Stimulated activated CD4-positive, alpha-beta T cell treated with anti-CD3 and anti-CD28 coated beads, TNF-alpha, amount 100 ng/mL, for 4 hours (primary cell): Measurements from ENCODE around the gene IRF9.

Experiments
- DNase-seq, 3 experiments: peaks; one replicate each; pipeline ENCODE4 v3.0.0-alpha.2; 2020; ENCODE audit warnings: low read depth in 3 of 3

The IRF9 gene, protein sequence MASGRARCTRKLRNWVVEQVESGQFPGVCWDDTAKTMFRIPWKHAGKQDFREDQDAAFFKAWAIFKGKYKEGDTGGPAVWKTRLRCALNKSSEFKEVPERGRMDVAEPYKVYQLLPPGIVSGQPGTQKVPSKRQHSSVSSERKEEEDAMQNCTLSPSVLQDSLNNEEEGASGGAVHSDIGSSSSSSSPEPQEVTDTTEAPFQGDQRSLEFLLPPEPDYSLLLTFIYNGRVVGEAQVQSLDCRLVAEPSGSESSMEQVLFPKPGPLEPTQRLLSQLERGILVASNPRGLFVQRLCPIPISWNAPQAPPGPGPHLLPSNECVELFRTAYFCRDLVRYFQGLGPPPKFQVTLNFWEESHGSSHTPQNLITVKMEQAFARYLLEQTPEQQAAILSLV

DNA sequence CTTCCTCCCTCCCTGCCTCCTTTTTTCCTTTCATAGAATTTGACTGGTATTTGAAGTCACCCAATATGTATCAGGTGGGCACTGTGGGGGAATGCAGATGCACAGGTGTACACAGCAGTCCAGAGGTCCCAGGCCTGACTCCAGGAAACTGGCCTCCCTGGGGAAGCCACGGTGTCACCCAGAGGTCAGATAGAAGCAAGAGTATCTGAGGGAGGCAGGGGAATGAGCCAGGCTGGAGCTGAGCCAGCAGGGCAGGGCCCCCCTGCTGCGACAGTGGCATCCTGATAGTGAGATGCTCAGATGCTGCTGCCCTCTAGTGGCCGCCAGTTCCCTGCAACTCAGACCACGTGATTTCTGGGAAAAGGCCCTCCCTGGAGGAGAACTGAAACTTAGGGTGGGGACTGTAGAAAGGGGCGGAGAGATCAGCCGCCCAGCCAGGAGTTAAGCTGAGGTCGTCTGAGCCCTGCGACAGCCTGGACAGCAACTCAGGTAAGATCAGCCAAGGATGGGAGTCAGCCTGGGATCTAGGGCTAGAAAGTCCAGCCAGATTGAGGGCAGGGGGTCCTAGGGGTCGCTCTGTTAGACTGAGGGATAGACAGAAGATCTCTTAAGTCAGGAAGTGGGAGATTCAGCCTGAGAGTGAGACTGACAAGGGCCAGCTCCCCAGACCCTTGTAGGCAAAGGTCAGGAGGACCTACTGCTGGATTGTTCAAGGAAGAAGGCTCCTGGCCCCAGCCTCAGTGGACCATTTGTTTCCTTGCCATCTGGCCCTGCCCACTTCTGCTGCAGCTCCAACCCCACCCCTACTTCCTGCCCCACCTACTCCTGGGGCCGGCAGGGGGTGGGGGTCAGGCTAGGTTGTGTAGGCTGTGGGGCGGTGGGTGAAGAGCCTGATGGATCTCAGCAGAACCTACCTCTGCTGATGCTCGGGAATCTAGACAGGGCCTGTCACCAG, at the start of gene IRF9:
Gene IRF9, plus strand, starts transcription at position 416 of the 955 bp plus-strand sequence. CDS start 880 bp downstream, outside the sequence.
- DNase-seq: peak; percentile 95 to 99 (median 97)

DNA sequence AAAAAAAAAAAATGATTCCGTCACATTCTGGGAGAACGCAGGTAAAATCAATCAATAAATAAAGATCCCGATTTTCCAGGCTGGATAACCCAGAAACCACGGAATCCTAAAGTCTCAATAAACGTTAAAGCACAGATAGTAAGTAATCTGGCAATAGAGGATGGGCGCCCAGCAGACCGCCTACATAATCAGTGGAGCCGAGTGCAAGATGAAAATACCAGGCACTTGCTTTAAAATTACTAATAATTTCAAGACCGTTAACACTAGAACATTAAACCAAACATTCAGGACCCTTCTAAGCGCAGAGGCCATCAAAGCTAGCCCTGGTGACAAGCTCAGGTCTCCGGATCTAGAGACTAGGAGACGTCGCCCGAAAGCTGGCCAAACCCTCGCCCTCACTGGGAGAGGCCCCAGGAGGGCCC, 47.7 kb upstream of the IRF9 start:
- no peak for DNase-seq

DNA sequence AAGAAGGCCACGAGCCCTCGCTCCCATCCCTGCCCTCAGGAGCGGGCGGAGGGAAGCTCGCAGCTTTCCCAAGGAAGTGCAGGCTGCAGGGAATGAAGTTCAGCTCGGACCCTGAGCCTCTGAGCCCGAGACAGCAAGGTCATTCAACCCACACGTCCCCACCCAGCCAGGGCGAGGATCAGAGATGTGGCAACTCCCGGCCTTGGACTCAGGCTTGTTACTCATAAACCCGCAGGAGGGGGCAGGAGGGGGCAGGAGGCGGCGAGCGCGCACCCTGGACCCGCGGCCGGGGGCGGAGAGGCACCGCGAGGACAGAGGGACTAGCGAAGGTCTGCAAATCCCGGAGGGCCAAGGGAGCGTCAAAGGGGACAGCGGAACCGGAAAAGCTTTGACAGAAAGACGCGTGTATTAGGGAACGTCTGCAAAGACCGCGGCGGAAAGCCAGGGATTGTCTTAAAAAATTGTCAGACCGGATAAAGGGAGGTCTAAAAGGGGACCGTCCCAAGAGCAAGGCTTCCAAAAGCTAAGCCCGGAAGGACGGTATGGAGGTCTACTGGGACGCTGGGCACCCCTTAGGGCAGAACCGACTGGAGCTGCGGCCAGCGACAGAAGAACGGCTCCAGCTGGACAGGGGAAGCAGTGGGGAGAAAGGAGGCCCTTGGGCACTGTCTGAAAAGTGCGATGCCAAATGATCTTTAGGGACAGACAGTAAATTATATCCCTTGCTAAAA, 47.1 kb upstream of the IRF9 start:
- DNase-seq: peak; percentile 43 to 53 (median 50)

DNA sequence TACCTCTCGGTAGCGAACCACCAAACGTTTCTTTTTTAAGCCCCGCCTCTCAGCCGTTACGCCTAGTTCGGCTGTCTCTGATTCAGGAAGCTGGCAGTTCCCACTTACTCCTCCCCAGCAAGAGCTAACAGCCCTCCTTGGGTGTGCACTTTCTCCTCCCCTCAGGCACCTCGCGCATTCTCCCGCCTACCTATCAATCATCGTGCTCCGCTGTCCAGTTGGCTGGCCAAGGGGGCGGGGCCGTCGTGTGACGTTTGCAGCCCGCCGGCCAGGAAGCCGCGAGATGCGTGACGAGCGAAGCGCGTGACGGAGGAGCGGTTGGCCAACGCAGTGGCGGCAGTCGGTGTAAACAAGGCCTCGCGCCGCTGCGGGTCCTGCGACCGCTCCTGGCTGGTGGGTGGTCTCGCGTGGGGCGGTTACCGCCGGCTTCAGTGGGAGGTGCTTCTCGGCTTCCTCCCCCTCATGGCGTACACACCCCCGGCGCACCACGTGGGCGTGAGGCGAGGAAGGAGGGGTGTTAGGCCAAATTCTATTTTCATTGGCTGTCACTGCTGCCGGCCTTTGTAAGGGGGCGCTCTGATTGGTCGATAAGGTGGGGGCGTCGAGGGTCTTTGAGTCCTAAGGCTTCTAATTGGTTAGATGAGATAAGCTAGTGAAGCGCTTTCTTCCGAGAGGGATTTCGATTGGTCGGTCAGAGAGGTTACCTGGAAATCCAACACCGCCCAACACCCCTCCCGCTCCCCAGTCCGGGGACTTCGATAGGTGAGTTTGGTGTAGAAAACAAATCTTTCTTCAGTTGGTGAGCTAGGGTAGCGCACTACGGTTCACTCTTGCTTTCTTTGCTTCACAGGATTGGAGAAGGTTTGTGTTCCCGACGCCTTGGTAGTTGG, 46.3 kb upstream of the IRF9 start, which contains the start of the genes DCAF11 and NRL:
Gene DCAF11, plus strand, starts transcription at position 246 of the 890 bp plus-strand sequence. CDS start 818 bp downstream, outside the sequence.
Gene NRL, minus strand, starts transcription at position 418 of the 890 bp plus-strand sequence. CDS start 32,101 bp downstream, outside the sequence.
- DNase-seq: peak; percentile 97 to 99 (median 98)

DNA sequence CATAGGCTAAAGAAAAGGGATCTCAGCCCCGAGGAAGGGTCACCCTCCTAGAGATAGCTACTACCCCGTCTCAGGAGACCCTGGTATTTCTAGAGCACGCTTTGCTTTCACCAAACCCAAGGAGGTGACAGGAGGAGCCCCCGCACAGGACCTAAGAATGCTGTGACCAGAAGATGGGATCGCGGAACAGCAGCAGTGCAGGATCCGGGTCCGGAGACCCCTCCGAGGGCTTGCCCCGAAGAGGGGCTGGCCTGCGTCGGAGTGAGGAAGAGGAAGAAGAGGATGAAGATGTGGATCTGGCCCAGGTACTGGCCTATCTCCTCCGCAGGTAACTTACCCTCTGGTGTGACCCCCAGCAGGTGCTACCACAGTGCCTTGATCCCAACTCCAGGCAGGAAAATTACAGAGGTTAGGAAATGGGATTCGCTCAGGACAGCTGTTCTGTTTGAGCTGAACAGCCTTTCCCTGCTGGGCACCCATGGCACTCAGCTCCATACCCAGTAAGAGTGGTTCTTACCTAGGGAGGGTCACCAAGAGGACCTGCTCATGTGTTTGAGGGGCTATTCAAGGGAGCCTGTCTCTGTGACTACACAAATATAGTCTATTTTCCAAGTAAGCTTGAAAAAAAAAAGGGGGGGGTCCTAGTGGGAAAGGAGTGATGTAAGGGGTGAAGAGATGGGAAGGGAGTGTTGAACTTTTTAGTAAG, 45.5 kb upstream of the IRF9 start:
- no peak for DNase-seq

DNA sequence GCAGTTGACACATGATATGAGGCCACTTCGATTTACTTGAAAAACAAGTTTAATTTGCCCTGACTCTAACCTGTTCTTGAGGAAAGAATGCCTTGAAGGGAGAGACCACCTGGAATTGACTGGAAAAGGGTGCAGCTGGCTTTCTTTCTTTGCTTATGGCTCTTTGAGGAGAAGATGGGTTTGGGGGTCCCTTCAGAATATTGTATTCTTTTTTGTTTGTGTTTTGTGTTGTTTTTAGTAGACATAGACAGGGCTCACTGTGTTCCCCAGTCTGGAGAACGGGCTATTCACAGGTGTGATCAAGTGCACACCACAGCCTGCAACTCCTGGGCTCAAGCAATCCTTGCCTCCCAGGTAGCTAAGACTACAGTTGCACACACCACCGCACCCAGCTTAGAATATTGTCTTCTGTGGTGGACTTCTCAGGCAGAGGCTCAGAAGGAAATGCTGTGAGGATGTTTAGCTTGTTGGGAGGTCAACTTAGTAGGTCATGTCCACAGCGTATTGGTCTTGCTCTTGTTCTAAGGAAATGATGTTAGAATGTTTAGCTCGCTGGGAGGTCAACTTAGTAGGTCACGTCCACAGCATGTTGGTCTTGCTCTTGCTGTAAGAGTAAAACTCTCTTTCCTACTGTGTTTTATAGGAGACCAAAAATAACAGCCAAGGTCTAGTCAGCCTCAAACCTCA, 44.8 kb upstream of the IRF9 start:
- DNase-seq: no peak

DNA sequence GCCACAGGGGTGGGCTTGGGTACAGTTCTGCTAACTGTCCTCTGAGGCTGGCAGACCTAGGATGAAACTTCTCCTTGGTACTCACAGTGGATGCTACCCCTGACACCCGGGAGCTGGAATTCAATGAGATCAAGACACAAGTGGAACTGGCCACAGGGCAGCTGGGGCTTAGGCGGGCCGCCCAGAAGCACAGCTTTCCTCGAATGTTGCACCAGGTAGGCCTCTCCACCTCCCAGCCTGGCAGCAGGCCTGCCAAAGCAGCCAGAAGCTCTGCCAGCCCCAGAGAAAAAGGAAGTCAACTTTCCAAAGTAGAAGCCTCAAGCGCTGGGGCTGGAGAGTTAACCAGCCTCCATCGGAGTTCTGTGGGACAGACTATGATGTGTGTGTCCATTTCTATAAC, 43.9 kb upstream of the IRF9 start:
- no peak for DNase-seq

DNA sequence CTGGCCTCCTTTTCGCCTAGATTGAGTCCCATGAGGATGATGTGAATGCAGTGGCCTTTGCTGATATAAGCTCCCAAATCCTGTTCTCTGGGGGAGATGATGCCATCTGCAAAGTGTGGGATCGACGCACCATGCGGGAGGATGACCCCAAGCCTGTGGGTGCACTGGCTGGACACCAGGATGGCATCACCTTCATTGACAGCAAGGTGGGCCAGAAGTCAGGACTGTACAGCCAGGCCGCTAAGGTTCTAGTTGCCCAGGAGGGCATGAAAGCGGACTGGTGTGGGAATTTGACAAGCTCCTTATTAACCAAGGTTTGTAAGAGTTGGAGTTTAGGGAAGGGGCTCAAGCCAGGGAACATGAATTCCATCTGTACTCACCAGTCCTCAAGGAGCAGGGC, 41.4 kb upstream of the IRF9 start:
- no peak for DNase-seq

DNA sequence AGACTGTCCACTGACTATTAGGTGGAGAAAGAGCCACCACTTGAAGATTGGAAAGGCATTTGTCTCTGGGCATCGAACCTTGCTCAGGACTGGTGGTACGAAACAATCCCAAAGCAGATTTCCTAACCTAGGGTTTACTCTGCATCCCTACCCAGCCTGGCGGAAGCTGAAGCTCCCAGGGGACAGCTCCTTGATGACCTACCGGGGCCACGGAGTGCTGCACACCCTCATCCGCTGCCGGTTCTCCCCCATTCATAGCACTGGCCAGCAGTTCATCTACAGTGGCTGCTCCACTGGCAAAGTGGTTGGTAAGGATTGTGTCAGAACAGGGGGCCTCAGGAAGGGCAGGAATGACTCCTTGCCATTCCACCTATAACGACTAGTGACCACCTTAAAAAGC, 39.9 kb upstream of the IRF9 start:
- DNase-seq: no peak

DNA sequence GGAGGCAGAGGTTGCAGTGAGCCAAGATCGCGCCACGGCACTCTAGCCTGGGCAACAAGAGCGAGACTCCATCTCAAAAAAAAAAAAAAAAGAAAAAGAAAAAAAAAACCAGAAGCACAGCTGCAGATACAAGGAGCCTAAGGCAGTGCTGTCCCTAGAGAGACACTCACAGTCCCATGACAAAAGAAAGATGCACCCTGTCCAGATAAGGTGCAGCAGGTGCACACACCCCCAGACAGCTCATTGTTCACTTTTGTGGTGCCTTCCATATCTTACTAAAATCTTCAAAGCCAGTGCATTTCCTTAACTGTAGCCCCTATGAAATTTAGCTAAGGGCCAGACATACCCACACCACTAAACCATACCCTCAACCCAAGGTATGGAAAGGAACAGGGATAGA, 38.6 kb upstream of the IRF9 start:
- DNase-seq: no peak

DNA sequence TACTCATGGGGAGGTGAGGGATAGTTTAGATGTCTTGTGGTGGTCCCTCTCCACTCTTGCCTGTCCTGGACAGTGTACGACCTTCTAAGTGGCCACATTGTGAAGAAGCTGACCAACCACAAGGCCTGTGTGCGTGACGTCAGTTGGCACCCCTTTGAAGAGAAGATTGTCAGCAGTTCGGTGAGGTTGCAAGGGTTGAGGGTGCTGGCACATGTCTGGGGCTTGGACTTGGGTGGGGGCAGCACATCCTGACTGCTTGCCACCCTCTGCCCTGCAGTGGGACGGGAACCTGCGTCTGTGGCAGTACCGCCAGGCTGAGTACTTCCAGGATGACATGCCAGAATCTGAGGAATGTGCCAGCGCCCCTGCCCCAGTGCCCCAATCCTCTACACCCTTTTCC, 38.2 kb upstream of the IRF9 start:
- no peak for DNase-seq

DNA sequence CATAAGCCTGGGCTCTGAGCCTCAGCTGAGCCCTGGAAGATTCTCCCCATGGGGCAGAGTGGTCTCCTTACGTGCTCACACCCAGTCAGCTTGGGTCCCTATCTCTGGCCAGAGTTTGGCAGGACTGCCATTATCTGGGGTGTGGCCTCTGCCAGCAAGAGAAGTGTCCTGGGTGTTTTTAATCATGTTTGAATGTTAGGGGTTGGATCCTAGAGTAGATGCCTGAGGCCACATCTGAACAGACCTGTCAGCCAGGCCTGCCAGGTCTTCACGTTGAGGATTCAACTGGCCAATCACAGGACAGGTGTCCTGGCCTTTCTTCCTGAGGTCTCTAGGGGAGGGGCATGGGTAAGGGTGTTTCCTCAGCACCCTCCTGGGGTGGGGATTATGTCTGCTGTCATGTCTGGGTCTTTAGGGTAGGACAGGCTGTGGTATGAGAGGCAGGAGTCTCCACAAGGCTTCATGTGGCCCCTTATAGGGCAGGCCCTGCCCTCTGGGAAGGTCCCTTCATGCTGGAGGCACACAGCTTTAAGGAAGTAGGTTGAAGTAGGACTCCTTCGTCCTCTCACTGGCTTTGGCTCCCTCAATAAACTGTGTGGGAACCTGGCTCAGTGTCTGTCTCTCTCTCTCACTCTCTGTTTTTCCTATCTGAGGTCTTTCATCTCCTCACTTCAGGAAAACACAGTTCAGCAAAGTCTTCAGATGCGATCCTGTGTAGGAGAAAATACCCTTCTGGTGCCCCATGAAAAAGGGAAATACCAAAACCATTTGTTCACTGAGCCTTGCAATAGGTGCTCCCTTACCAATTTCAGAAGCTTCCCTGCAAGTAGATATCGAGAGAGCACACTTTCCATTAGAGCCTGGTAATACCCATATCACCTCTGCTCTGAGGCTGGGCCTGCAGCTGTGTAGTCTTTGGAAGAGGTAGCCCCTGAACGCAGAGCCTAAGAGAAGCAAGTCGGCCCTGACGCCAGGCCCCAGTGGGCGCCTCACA, 37.3 kb upstream of the IRF9 start:
- DNase-seq: no peak

DNA sequence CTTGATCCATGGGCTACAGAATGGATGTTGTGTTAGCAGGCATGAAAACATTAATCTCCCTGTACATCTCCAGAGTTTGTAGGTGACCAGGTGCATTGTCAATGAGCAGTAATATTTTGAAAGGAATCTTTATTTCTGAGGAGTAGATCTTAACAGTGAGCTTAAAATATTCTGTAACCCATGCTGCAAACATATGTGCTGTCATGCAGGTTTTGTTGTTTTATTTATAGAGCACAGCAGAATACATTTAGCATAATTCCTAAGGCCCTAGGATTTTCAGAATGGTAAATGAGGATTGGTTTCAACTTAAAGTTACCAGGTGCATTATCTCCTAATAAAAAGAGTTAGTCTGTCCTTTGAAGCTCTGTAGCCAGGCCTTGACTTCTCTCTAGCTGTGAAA, 34.1 kb upstream of the IRF9 start:
- DNase-seq: no peak

DNA sequence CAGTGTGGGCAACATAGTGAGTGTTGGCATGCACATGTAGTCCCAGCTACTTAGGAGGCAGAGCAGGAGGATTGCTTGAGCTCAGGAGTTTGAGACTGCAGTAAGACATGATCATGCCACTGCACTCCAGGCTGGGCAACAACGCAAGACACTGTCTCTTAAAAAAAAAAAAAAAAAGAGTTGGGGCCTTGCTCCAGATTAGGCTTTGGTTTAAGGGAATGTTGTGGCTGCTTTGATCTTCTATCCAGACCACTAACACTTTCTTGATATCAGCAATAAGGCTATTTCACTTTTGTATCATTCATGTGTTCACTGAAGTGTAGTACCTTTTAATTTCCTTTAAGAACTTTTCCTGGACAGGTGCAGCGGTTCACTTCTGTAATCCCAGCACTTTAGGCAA, 33.4 kb upstream of the IRF9 start:
- no peak for DNase-seq

DNA sequence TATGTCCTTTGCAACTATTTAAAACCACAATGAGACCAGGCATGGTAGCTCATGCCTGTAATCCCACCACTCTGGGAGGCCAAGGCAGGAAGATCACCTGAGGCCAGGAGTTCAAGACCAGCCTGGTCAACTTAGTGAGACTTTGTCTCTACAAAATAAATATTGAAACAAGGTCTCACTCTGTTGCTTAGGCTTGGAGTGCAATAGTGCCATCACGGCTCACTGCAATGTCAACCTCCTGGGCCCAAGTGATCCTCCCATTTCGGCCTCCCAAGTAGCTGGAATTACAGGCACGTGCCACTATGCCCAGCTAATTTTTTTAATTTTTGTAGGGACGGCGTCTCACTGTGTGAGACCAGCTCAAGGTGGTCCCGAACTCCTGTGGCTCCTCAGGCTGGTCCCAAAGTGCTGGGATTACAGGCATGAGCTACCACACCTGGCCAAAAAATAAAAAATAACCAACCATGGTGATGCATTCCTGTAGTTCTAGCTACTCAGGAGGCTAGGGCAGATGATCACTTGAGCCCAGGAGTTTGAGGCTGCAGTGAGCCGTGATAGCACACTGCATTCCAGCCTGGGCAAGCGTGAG, 31.6 kb upstream of the IRF9 start:
- no peak for DNase-seq

DNA sequence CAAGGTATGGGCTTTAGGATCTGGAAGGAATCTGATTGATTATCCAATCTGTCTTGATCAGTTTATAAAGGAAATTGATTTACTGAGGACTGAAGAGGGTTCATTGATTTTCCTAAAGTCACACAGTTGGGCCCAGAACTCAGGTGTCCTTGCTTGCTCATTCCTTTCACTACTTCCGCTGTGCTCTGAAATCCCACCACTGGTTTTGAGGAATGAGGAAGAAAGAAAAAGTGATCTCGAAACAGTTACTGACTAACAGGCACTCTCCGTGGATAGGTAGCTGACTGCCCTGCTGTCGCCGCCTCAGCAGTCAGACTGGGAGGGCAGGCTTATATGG, 30.7 kb upstream of the IRF9 start, which contains the start of gene FITM1:
Gene FITM1, plus strand, starts transcription at position 280 of the 337 bp plus-strand sequence. CDS start 905 bp downstream, outside the sequence.
- DNase-seq: no peak

DNA sequence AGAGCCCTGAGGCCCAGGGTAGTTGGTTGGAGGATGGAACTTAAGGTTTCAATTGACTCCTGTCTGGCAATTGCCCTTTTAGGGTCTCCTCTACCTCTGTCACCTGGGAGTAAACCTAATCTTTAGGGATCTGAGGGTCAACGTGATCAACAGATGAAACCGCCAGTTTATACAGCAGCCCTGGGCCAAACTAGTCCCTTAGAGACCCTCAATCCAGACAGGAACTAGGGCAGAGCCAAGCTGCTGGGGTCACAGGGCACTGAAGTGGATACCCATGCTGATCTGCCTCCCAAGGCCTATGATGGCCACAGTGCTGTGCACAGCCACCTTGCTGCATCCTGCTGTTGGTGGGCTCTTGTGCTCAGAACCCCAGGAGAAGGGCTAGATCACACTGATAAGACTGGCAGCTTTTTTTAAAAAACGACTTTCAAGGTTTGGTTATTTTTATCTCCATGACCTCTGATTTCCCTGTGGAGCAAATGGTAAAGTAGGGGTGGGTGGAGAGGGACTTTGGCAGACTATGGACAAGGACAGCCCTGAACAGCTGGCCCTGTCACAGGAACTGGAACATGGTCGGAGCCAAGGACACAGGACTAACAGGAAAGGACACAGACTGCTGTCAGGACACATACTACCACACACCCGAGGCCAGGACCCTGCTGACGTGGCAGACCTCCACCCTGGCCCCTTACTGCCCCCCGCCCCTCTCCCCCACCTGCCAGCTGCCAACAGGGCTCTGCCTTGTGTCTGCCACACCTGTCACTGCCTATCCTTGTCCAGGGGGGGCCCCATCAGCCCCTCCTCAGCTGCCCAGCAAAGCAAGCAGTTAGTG, 30.1 kb upstream of the IRF9 start:
- DNase-seq: no peak
